ENCODE data around the gene C1RL. TPM values are rescaled to one million over a fixed set of nuclear protein-coding genes. Genes with fewer than 3 reads are reported as not detected.

Gene C1RL
- total RNA-seq, 1 donor from 2014 or later = 23.0 TPM

- Mint-ChIP-seq H3K9me3 (peaks cover 7% of the 10 kb centered on the region), H3K27me3 (no peaks in the 10 kb centered on the region), H3K36me3 (ENCODE audit: low read depth) (peaks cover 44% of the 10 kb centered on the region), H3K4me3 (no peak overlapping the region), H3K4me1 (peaks cover 14% of the 10 kb centered on the region), H3K27ac (peak overlapping the region; percentile 53)
- intact Hi-C loops (cut with micrococcal nuclease) = no loop called here
- DNase-seq = no peak
Observed at GRCh38 chr12:7101047-7101693, 7.8 kb downstream of the C1RL start.

DNA sequence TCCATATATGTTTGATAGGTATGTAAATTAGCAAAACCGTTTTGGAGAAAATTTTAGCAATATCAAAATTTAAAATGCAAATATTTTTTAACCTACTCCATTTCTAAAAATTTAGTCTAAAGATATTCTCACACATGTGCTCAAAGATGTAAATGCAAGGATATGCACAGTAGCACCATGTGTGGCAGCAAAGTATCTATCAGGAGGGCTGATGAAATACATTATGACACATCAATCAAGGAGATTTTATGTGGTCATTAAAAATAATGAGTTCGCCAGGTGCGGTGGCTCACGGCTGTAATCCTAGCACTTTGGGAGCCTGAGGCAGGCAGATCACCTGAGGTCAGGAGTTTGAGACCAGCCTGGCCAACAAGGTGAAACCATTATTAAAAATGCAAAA, 8.8 kb downstream of the C1RL start:
- intact Hi-C loops (cut with micrococcal nuclease) = no loop called here
- no peak overlapping the region for H3K4me3 Mint-ChIP-seq
- no peak for DNase-seq
- H3K27me3 Mint-ChIP-seq = no peaks in the 10 kb centered on the region
- no peak overlapping the region for H3K27ac Mint-ChIP-seq
- H3K9me3 Mint-ChIP-seq = no peaks in the 10 kb centered on the region
- H3K4me1 Mint-ChIP-seq = peaks cover 7% of the 10 kb centered on the region
- peaks cover 35% of the 10 kb centered on the region for H3K36me3 Mint-ChIP-seq (ENCODE audit: low read depth)

DNA sequence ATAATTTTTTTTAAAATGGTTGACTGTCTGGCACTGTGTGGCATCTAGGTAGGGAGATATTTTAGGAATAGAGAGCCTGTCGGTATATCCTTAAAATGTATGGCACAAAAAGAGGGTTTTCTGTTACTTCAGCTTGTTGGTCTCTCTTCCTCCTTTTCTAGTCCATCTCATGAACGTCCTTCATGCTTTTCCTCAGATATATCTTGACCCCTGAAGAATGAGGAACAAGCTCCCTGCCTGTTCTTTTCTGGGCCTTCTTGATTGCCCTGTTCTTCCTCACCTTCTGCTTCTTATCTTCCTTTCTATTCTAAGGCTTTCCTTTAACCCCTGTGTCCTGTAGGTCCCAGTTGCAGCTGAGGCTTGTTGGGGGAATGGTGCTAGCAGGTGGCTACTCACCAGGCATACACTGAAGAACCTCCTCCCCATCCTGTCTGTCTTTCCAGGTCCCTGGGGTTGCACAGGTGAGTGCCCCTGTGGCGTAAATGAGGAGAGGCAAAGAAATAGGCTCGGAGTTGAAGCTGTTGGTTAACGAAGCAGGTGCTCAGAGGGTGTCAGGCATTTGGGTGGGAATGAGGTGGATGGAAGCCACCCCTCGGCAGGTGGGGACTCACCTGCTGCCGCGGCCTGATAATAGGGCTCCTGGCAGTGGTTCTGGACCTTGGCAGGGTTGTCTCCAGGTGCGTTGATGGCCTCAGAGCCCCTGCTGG, 9.6 kb downstream of the C1RL start:
- Mint-ChIP-seq H3K9me3 (no peaks in the 10 kb centered on the region), H3K27ac (no peak overlapping the region), H3K36me3 (ENCODE audit: low read depth) (peaks cover 32% of the 10 kb centered on the region), H3K27me3 (no peaks in the 10 kb centered on the region), H3K4me1 (peaks cover 7% of the 10 kb centered on the region), H3K4me3 (no peak overlapping the region)
- no peak for DNase-seq
- intact Hi-C loops (cut with micrococcal nuclease) = loop anchor here (10.0 kb wide), 1 partner anchor 55 kb away; no protein-coding TSS in a partner anchor

DNA sequence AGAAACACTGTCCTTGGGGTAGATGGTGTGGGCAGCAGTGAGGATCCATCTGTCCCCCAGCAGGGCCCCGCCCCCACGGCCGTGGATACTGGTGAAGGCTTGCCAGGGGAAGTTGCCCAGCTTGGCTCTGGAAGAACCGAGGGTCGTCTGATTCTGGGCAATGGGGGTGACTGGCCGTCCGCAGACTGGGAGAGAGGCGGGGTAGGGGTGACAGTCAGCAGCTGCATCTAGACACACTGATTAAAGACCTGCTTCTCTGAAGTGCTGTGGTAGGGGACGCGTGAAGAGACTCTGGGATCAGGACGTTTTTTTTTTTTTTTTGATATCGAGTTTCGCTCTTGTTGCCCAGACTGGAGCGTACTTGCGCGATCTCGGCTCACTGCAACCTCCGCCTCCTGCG, 12.0 kb downstream of the C1RL start:
- Mint-ChIP-seq H3K27ac (no peak overlapping the region), H3K4me1 (peaks cover 8% of the 10 kb centered on the region), H3K36me3 (ENCODE audit: low read depth) (peaks cover 17% of the 10 kb centered on the region), H3K9me3 (no peaks in the 10 kb centered on the region), H3K27me3 (no peaks in the 10 kb centered on the region), H3K4me3 (no peak overlapping the region)
- intact Hi-C loops (cut with micrococcal nuclease) = loop anchor here (10.0 kb wide), 1 partner anchor 52 kb away; no protein-coding TSS in a partner anchor
- DNase-seq = no peak

DNA sequence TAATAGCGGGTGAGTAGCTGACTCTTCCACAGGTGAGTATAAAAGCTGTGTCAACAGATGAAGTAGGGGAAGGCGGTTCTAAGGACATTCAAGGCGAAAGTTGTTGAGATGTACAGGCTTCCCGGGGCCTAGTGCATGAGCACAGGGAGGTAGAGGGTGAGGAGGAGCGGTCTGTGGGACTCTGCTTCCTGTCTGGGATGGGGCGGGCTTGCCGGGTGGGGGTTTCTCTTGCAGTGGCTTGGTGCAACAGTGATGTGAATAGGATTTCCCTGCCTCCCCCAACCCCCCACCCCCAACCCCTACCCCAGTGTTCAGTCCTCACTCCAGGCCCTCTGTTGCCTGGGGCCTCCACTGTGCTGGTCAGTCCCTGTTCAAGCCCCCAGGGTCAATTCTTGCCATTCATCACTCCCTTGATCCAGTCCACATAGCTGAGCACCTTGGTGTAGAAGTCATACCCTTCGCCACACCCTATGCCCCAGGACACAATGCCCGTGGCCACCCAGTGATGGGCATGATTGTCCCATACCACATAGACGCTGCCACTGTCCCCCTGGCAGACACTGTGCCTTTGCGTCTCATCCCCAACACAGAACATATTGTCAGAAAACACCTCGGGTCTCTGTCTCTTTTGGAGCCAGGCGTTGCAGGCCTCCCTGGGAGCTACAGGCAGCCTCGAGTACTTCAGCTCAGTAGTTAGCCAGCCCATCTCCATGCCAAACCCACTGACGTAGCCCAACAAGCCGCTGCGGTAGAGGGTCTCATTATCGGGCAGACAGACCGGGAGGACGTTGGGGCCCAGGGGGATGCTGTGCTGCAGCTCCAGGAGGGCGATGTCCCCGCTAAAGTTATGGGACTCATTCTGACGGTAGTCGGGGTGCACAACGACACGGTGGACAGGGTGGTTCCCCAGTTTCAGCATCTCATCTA, 12.7 kb downstream of the C1RL start:
- peaks cover 14% of the 10 kb centered on the region for H3K36me3 Mint-ChIP-seq (ENCODE audit: low read depth)
- no peaks in the 10 kb centered on the region for H3K9me3 Mint-ChIP-seq
- no peak overlapping the region for H3K4me3 Mint-ChIP-seq

GRCh38 chr12:7093892-7094291, 15.1 kb downstream of the C1RL start:
- no peak for DNase-seq
- intact Hi-C loops (cut with micrococcal nuclease) = loop anchor here (10.0 kb wide), 1 partner anchor 49 kb away; no protein-coding TSS in a partner anchor
- no peaks in the 10 kb centered on the region for H3K27me3 Mint-ChIP-seq
- H3K36me3 Mint-ChIP-seq (ENCODE audit: low read depth) = peaks cover 8% of the 10 kb centered on the region
- H3K4me3 Mint-ChIP-seq = no peak overlapping the region
- peaks cover 10% of the 10 kb centered on the region for H3K4me1 Mint-ChIP-seq
- H3K9me3 Mint-ChIP-seq = no peaks in the 10 kb centered on the region
- no peak overlapping the region for H3K27ac Mint-ChIP-seq

More for the DNA sequence above, 12.7 kb downstream of the C1RL start:
- no peak for DNase-seq
- Mint-ChIP-seq H3K27me3 (no peaks in the 10 kb centered on the region), H3K27ac (no peak overlapping the region), H3K4me1 (peaks cover 10% of the 10 kb centered on the region)
- intact Hi-C loops (cut with micrococcal nuclease) = loop anchor here (10.0 kb wide), 1 partner anchor 51 kb away; no protein-coding TSS in a partner anchor

GRCh38 chr12:7093486-7093885, 15.5 kb downstream of the C1RL start:
- no peak for DNase-seq
- Mint-ChIP-seq H3K27ac (no peak overlapping the region), H3K9me3 (no peaks in the 10 kb centered on the region), H3K27me3 (no peaks in the 10 kb centered on the region), H3K4me3 (no peak overlapping the region), H3K4me1 (peaks cover 10% of the 10 kb centered on the region), H3K36me3 (ENCODE audit: low read depth) (peaks cover 6% of the 10 kb centered on the region)
- intact Hi-C loops (cut with micrococcal nuclease) = loop anchor here (10.0 kb wide), 1 partner anchor 49 kb away; no protein-coding TSS in a partner anchor

GRCh38 chr12:7092986-7093460, 16.0 kb downstream of the C1RL start:
- intact Hi-C loops (cut with micrococcal nuclease) = loop anchor here (1.0 to 10.0 kb wide), 3 partner anchors 48 to 149 kb away; partner anchors contain the start of gene C12orf57
- Mint-ChIP-seq H3K9me3 (no peaks in the 10 kb centered on the region), H3K4me3 (no peak overlapping the region), H3K27ac (no peak overlapping the region), H3K4me1 (peaks cover 10% of the 10 kb centered on the region), H3K36me3 (ENCODE audit: low read depth) (peaks cover 2% of the 10 kb centered on the region), H3K27me3 (no peaks in the 10 kb centered on the region)
- DNase-seq = no peak

GRCh38 chr12:7092229-7092985, 16.6 kb downstream of the C1RL start, which contains the start of gene C1R:
TSS of gene C1R (minus strand) at chr12:7092445. CDS start at chr12:7092388, 57 bp downstream.
- H3K4me3 Mint-ChIP-seq = peak within 1 kb of the TSS; percentile 83
- H3K36me3 Mint-ChIP-seq (ENCODE audit: low read depth) = no peaks in the 10 kb centered on the region
- peak within 1 kb of the TSS; percentile 66 for H3K27ac Mint-ChIP-seq
- no peaks in the 10 kb centered on the region for H3K9me3 Mint-ChIP-seq
- H3K27me3 Mint-ChIP-seq = no peaks in the 10 kb centered on the region
- intact Hi-C loops (cut with micrococcal nuclease) = loop anchor here (1.0 to 10.0 kb wide), 3 partner anchors 48 to 148 kb away; partner anchors contain the start of gene C12orf57
- peak; percentile 90 for DNase-seq
- H3K4me1 Mint-ChIP-seq = peaks cover 10% of the 10 kb centered on the region

DNA sequence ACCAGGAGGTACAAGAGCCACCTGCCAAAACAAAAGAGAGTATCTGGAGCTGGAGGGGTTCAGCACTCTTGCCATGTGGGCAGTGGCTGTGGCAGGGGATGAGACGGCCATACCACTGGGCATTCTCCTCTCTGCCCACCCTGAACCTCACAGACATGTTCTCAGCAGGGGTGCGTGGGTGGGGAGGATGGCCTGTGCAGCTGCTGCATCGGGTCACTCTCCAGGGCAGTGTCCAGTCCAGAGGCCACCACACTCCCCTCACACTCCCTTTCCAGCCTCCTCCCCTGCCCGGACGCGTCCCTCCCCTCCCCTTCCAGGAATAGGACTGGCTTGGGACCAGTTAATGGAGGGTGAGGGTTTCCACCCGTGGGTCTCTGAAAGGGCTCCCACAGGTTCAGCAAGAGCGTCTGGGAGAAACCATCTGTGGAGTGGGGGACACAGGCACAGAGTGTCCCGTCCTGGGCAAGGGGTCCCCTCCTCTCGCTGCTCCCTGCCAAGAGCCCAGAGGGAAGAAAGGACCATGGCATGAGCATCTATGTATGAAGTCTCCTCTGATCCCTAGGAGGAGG, 17.3 kb downstream of the C1RL start:
- Mint-ChIP-seq H3K4me1 (peaks cover 10% of the 10 kb centered on the region), H3K27me3 (no peaks in the 10 kb centered on the region), H3K4me3 (peak overlapping the region; percentile 83), H3K36me3 (ENCODE audit: low read depth) (no peaks in the 10 kb centered on the region), H3K9me3 (no peaks in the 10 kb centered on the region), H3K27ac (peak overlapping the region; percentile 66)
- no peak for DNase-seq
- intact Hi-C loops (cut with micrococcal nuclease) = loop anchor here (1.0 to 10.0 kb wide), 3 partner anchors 47 to 147 kb away; partner anchors contain the start of gene C12orf57

DNA sequence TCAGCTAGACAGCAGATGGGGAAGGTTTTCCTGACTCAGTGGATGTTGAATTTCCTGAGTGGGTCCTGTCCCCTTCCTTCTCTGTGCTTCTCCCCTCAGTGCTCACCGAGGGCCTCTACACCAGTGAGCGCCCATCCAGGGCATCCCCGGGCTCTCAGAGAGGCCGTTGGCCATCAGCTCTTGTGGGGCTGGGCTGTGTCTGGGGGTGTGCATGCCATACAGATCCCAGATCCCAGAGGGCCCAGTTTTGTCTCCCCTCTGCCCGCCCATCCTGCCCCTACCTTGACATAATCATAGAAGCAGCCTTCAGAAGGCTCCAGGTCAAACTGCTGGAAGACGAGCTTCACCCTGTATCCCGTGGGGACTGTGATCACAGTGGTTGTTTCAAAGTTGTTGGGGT, 17.8 kb downstream of the C1RL start:
- H3K4me3 Mint-ChIP-seq = no peak overlapping the region
- H3K27me3 Mint-ChIP-seq = no peaks in the 10 kb centered on the region
- no peak overlapping the region for H3K27ac Mint-ChIP-seq
- intact Hi-C loops (cut with micrococcal nuclease) = loop anchor here (10.0 kb wide), 1 partner anchor 46 kb away; no protein-coding TSS in a partner anchor
- no peak for DNase-seq
- peaks cover 10% of the 10 kb centered on the region for H3K4me1 Mint-ChIP-seq
- H3K9me3 Mint-ChIP-seq = no peaks in the 10 kb centered on the region
- no peaks in the 10 kb centered on the region for H3K36me3 Mint-ChIP-seq (ENCODE audit: low read depth)

- H3K4me1 Mint-ChIP-seq = peaks cover 10% of the 10 kb centered on the region
- H3K9me3 Mint-ChIP-seq = no peaks in the 10 kb centered on the region
- no peak overlapping the region for H3K4me3 Mint-ChIP-seq
- H3K27ac Mint-ChIP-seq = no peak overlapping the region
- H3K36me3 Mint-ChIP-seq (ENCODE audit: low read depth) = no peaks in the 10 kb centered on the region
- no peaks in the 10 kb centered on the region for H3K27me3 Mint-ChIP-seq
- intact Hi-C loops (cut with micrococcal nuclease) = loop anchor here (10.0 kb wide), 1 partner anchor 46 kb away; no protein-coding TSS in a partner anchor
- DNase-seq = no peak
Observed at GRCh38 chr12:7090222-7090998, 18.6 kb downstream of the C1RL start.
